Measurements from ENCODE around the gene ADD1.

Gene ADD1, protein sequence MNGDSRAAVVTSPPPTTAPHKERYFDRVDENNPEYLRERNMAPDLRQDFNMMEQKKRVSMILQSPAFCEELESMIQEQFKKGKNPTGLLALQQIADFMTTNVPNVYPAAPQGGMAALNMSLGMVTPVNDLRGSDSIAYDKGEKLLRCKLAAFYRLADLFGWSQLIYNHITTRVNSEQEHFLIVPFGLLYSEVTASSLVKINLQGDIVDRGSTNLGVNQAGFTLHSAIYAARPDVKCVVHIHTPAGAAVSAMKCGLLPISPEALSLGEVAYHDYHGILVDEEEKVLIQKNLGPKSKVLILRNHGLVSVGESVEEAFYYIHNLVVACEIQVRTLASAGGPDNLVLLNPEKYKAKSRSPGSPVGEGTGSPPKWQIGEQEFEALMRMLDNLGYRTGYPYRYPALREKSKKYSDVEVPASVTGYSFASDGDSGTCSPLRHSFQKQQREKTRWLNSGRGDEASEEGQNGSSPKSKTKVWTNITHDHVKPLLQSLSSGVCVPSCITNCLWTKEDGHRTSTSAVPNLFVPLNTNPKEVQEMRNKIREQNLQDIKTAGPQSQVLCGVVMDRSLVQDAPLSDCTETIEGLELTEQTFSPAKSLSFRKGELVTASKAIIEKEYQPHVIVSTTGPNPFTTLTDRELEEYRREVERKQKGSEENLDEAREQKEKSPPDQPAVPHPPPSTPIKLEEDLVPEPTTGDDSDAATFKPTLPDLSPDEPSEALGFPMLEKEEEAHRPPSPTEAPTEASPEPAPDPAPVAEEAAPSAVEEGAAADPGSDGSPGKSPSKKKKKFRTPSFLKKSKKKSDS

DNA sequence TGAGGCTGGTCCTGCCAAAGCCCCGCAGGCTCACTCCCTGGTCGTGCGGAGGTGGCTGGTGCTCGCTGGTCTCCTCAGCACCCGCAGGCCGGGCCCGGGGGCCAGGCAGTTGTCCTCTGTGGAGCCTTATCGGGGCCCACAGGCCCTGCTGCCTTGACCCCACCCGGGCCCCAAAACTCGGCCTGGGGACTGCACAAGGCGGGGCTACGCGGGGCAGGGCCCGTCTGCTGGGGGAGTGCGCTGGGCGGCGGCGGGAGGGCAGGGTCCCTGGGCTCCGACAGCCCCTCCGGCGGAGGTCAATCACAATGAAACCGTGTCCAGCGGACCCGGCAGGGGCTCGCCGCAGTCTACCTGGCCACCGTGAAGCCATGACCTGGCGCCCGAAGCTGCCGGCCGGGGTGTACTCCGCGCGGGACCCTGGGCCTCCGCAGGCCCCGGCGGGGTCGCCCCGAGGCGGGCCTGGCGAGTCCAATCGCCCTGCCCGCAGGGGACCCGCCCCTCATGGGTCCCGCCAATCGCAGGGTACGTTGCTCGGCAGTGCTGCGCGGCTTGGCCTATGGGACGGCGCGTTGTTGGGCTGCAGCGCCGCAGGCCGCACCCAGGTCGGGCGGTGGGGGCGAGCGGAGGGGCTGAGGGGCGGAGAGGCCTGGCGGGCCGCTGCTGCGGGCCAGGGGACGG, at the start of gene ADD1:
Gene ADD1, plus strand, starts transcription at position 582 of the 678 bp plus-strand sequence. CDS start 32,072 bp downstream, outside the sequence.
- DNase-seq = peak; percentile 100

DNA sequence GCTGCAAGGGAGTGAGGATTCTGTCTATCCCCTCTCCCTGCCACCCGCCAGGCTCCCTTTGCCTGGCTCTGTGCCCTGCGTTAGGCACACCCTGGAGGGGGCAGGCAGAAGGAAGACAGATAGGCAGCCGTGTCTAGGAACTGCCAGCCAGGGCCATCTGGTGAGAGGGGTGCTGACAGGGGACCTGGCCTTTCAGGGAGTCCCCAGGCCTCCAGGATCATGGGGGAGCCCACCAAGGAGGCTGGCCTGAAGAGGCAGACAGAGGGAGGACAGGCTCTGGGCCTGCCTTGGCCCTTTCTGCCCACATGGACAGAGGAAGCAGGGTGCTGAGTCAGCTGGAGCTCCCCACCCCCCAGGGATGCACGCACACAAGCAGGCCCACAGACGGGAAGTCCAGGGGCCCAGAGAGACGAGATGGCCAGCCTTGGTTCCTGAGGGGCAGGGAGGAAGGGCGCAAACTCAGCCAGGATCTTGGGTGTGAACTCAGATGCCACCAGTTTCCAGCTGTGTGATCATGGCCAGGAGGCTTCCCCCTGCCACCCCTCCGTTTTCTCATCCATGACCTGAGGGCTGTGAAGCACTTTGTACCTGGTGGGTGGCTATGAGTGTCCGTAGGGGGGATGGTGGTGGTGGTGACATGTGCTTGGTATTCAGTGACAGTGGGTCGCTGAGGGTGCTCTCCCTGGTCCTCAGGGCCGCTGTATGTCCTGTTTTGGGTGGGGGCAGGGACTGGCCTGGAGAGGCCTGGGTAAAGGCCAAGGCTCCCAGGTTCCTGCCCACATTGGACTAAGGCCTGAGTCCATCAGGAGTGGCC, 49.0 kb upstream of the ADD1 start:
- no peak for DNase-seq

DNA sequence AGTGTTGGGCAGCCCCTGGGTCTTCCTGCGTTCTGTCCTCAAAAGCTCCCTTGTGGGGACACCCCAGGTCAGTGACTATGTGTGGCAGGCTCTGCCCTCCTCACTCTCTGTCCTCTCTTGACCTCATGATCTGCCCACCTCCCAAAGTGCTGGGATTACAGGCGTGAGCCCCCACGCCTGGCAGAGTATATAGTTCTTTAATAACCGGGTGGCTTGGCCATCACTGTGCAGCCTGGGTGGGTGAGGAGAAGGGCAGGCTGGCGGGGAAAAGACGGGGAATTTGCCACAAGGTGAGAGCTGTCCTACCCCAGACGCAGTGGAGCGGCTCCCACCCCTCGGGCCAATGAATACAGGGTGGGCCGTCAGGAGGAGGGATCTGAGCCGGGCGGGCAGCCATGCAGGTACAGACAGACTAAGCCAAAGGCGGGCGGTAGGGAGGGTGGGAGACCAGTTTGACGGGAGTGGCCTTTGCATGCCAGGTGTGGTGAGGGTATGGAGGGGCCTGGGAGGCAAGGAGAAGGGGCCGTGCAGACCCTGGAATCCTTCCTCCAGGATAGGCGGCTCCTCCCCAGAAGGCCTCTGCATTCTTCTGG, 48.2 kb upstream of the ADD1 start:
- DNase-seq = no peak

DNA sequence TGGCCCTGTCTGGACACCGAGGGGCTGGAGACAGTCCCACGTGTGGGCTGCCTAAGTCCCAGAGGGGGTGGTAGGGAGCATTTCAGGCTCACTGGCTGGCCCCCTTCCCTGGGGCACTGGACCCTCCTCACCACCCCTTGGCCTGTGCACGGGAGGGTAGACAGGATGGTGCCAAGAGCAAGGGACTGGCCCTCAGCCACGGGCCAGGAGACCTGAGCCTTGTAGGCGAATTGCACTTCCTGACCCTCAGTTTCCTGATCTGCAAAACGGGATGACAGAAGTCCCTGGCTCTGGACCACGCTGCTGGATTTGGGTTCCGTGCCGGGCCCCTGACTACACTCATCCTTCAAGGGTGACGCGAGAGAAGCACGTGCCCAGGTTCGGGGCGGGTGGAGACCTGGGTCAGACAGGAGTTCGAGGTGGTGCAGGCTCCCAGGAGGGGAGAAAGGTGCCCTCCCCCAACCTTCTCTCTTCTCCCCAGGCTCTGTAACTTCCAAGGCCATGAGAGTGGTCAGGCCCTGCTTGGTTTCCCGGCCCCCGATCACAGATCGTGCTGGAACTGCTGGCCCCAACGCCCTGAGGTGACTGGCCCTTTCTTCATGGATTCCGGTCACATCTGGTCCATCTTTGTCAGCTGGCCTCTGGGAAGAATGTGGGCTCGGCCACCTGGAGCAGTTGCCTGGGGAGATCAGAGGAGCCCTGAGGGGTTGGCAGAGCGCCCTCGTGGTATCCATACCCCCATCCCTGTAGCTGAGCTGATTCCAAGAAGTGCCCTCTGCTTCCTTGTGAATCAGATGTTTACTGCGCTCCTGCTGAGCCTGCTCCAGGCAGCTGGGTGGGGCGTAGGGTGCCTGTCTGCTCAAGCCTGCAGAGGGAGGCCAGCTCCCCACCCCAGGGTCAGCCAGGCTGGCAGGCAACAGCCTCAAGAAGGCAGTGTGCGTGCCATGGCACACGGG, 47.5 kb upstream of the ADD1 start:
- no peak for DNase-seq

DNA sequence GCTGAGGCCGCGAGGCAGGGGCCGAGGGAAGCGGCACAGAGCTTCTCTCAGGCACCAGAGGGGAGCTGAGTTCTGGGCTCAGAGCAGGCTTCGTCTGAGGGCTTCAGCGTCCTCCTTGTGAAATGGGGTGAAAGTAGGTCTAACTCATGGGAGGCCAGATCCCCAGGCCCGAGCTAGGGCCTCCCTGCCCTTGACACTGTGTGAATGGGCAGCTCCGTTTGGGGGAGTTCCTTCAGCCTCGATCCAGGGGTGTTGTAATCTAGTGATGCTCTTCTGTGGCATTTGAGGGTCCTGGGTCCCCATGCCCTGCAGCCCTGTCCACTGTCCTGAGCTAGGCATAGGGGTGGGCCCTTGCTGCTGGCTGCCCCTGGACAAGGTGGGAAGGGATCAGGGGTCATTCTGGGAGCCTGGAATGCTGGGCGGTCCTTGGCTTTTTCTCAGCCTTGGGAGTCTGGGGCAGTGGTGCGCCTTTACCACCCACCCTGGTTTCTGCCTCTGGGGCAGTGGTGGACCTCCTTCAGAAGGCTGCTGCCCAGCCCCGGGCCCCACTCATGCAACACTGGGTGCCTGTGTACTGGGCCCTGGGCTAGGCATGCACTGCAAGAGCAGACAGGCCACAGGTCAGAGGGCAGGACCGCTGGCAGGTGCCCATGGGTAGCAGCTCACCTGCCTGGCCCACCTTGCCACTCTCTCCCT, 46.6 kb upstream of the ADD1 start:
- DNase-seq = no peak

DNA sequence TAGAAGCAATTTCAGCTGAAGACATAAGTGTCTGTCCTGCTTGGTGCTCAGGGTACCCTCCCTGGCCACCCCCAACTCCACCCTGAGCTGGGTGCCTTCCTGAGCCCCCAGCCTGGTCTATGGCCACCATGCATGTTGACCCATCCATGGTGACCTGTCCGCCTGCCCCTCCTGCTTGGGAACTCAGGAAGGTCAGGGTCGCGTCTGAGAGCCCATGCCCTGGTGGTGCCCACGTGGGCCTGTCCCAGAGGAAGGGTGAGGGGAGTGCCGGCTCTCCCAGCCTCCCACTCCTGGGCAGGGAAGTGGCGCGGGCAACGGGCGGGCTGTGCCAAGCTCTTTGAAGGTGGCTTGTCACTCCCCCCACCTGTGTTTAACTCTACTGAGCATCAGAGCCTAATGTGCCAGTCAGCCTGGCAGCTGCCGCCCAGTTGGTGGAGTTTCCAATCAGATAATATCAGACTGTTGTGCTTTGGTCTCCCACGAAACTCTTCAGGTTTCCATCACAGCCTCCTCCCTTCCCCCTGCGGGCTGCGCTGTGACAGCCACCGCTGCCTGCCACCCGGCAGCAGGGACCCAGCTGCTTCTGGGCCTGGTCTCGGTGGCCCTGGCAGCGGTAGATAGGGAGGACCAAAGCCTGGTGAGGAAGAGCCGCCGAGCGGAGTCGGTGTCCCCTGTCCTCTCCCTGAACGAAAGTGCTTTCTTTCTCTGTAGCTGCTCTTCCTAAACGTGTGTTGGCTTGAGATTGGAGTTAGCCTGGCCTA, 45.9 kb upstream of the ADD1 start:
- DNase-seq = no peak

DNA sequence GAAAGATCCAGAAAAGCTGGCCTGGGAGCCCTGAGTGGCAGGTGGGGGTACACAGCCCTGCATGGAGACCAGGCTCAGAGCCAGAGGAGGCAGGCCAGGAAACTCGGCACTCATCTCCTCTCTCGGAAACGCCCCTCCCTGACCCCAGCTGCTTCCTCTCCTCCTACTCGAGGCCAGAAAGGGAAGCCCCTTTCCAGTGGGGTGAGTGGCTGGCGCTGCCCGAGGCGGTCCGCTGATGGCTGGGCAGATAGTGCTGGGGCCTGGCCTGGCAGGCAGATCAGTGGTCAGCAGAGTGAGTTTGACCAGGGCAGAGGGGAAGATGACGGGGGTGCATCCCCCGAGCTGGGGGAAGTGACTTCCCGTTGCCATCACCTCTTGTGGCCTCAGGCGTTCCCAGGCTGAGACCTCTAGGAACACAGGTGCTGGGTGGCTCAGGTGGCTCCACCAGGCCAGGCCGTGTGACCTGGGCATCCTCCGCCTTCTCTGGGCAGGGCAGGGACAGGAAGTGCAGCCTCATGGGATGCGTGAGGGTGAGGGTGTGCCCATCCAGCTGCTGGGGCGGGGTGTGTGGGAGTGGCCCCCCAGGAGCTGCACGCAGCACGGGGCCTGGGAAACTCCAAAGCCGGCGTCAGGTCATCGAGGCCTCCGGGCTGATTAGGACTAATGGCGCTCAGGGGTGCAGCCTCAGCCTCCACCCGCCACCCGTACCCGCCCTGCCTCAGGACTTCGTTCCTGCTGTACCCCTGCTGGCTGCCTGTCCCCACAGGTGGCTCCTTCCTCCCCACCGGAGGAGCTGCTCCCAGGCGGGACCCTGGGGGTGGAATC, 45.0 kb upstream of the ADD1 start:
- no peak for DNase-seq

DNA sequence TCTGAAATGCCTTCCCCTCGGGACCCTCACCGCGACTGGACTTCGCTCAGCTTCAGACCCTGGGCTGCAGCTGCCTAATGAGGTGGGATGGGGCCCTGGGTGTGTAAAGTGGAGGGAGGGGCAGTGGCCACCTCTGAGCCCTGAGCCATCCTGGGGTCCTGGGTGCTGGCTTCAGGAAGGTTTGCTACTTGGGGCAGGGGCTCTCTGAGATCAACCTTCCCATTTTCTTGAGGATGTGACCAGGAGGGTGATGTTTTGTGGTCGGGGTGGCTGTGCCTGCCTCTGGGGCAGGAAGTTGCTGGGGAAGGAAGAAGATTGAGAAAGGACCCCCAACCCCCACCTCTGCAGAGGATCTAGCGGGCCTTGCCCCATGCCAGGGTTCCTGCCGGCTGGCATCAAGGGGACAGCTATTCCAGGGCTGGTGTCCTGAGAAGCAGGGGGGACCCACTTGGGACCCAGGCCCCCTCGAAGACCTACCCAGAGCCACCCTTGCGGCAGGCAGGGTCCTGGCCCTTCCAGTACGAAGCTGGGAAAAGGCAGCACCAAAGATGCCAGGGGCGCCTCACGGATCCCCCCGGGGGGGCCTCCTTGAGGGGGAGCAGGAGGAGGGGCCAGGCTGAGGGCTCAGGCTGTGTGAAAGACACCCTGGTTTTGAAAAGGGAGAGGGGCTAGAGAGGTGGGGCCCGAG, 44.3 kb upstream of the ADD1 start:
- no peak for DNase-seq

DNA sequence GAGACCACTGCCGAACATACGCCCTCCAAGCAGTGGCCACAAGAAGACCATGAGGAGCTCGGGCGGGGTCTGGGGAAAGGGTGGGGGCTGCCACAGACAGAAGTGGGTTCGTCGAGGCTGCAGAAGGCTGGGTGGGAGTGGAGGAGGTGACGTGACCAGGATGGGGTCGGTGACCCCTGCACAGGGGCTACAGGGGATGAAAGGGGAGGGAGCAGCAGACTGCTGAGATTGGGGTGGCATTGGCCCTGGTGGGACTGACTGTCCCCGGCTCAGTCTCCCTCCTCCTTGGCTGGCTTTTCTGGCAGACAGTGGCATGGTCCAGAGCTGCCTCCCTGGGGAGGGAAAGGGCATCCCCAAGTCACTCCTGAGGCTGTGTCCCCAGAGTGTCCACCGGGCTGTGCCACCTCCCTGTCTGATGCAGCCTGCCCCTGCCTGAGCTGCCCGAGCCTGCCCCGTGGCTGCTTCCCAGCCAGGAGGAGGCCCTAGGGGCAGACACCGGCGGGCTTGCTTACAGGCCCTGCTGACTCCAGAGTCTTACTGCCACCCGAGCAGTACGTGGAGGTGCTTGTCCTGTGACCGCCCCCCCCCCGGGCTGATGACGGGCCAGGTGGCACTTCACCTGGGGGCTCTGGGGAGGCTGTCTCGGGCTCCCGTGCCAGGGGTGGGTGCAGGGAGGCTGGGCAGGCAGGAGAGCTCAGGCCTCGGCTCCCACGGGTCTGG, 43.5 kb upstream of the ADD1 start:
- no peak for DNase-seq

DNA sequence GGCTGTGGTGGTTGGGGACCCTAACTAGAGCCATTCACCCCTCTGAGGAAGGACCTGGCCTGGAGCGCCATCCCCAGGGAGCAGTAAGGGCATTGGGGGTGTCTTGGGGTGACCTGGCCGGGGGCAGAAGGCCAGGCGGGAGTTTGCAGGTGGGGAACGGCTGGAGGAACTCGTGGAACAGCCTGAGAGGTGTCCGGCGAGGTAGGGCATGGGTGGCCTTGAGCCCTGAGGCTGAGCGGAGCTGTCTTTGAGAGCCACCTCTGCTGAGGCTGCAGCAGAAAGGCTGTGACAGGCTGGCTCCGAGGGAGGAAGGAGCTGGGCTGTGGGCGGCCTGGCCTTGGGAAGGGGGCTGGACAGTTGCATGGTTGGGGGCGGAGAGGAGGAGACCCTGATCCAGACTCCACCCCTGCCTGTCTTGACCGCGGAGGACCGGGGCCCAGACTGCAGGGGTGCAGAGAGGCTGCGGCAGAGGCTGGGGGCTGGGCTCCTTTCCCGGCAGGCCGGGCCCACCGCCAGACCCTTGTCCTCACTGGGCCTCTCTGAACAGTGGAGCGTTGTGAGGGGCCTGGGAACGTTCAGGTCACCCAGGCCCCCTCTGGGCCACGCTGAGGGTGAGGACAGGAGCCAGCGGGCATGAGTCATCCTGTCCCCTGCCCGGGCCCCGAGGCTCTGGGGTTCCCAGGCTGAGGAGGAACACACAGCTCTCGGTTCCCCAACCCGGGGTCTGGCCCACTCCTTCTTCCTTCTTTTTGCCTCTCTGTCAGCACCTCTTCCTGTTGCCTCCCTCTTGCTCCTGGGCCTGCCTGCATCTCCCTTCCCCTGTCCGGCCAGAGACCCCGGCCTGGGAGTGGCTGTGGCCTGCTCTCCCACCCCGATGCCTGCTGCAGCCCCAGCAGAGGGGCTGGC, 42.7 kb upstream of the ADD1 start:
- peak; percentile 83 for DNase-seq

DNA sequence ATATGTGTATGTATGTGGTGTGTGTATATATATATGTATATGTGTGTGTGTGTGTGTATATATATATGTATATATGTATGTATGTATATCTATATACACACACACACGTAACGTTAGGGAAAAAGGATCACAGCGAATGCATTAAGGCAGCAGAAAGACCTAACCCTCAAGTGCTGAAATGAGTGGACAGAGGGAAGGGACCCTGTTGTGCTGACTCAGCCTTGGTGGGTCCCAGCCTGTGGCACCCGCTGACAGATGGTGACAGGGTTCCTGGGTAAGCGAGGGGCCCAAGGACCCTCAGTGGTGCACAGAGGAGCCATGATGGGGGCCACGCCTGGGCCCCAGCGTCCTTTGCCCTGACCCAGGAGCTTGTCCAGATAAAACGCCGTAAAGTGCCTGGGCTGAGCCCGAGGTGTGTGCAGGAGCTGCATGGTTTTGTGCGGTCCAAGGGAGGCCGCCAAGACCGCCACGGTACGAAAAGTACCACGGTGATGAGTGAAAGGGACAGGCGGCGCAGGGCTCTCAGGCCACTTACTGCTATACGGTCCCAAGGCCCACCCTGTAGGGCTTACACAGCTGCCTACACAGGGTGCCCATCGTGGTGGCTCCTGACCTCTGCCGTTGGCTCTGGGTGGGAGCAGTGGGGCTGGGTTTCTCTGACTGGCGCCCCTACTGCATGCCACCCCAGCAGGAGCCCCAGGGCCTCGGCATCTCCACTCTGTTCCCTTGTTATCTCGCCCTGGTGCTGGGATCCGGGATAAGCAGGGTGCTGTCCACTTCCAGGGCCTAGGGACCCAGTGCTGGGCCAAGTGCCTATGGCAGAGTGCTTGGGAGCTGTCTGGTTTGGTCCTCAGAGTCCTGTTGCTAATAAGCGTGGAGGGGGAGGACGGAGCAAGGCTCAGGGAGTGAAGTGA, 40.8 kb upstream of the ADD1 start:
- DNase-seq = no peak

DNA sequence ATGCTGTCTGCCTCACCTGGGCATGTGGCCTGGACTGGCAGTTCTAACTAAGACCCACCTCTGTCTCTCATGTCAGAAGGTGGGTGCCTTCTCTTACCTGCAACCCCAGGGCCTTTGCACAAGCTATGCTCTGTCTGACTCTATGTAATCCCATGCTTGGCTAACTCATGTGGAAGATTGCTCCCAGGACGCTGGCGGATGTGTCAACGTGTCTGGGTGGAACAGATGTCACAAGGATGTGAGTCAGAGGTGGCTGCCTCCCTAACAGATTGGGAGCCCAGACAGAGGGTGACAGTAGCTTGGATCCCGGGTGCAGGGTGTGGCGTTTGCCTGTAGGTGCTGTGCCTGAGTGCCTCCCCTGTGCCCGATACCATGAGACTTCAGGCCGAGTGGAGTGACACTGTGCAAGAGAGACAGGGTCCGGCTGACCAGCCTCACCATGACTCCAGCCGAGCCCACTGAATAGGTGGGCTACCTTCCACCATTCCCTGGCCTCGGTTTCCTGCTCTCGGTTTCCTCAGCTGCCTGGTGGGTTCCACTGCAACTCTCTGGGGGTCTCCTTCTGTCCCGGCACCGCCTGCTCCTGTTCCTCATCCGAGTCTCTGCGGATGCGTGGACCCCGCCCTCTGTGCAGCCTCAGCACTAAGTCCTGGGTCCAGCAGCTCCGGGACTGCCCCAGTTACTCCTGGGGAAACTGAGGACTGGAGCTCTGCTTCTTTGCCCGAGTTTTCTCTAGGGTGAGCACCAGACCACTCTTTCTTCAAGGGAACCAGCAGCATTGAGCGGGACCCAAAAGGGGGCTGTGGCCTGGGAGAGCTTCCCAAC, 39.8 kb upstream of the ADD1 start:
- DNase-seq = no peak

DNA sequence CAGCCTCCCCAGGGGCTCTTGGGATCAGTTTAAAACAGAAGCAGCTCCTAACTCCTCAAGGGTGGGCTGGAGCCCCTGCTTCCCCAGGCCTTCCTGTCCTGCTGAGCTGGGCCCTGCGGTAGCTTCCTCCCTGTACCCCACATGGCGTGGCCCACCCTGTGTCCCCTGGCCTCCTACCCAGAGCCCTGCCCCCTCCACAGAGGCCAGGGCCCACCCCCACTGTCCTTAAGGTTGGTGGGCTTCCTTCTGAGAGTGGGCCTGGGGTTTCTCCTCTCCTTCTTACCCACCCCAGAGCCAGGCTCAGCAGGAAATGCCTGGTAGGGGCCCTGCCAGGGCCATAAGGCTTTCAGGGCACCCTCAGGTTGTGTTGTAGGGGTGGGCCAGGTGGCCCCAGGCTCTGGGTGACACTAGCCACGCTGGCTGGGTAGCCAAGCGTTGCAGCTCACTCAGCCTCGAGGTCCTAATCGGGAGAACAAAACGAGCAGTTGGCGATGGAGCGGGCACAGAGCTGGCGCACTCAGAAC, 39.1 kb upstream of the ADD1 start:
- DNase-seq = no peak

DNA sequence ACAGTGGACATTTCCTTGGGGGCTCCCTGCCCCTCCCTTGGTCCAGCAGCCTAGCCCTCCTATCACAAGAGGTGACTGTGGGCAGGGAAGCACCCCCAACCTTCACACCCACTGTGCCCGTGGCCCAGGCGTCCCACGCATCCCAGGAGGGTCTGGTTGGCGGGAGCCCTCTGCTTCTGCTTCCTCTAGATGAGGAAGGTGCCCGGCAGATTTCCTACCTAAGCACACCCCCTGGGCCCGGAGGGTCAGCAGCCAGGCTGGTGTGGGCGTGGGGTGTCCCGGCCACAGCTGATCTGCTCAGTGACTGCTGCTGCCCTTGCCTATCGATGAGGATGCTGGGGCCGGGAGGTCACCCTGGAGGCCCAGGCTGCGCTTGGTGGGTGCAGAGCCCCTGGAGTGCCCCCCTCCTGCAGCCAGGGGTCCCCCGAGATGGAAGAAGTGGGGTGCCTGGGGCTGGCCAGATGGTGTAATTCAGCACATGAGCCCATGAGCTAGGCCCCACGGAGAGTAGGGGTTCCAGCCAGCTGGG, 38.6 kb upstream of the ADD1 start:
- no peak for DNase-seq
